Spleen (tissue), 7 donors: Measurements from ENCODE around the gene MYH10.

Experiments used
- POLR2AphosphoS5 ChIP-seq, 3 donors: sonication (generic); formaldehyde crosslinking; IDR thresholded peaks; one replicate each; pipeline ENCODE4 v1.5.1; 2017; ENCODE audit warnings: antibody characterized with exemption in 3 of 3
- TF ChIP-seq, protein P1 (sequence below), 11 experiments: fragments of 200-600 bp in 7 of 11; fragments of 450-650 bp in 4 of 11; sonication (generic) in 4 of 11; IDR thresholded peaks in 8 of 11; conservative IDR thresholded peaks in 3 of 11; 1 replicate in 7 of 11; 2 replicates in 4 of 11; pipeline versions ENCODE4 v1.4.0 to v1.8.0; 2016 to 2021; ENCODE audit warnings: antibody characterized with exemption in 11 of 11, inconsistent platforms in 4 of 11, mild to moderate bottlenecking in 1 of 11
- donor health status: DM: no; HTN: no; CAD: no; lungs with moderate emphysema.
- donor health status: DM: no; HTN: no; CAD: no.
- donor health status: DM: no; HTN: no; CAD: no.

- TF ChIP-seq, protein P1, sequence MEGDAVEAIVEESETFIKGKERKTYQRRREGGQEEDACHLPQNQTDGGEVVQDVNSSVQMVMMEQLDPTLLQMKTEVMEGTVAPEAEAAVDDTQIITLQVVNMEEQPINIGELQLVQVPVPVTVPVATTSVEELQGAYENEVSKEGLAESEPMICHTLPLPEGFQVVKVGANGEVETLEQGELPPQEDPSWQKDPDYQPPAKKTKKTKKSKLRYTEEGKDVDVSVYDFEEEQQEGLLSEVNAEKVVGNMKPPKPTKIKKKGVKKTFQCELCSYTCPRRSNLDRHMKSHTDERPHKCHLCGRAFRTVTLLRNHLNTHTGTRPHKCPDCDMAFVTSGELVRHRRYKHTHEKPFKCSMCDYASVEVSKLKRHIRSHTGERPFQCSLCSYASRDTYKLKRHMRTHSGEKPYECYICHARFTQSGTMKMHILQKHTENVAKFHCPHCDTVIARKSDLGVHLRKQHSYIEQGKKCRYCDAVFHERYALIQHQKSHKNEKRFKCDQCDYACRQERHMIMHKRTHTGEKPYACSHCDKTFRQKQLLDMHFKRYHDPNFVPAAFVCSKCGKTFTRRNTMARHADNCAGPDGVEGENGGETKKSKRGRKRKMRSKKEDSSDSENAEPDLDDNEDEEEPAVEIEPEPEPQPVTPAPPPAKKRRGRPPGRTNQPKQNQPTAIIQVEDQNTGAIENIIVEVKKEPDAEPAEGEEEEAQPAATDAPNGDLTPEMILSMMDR (IDR thresholded peaks at IDR 0.05 in 8 of 11, conservative IDR thresholded peaks at IDR 0.05 in 3 of 11) = no peak
- TF ChIP-seq POLR2AphosphoS5 (IDR thresholded peaks at IDR 0.05) = no peak
Observed at GRCh38 chr17:8628609-8629169, 1.8 kb downstream of the MYH10 start.
